ENCODE measurements around the gene NT5C2.
"Not testable (repeated sequence)": the region's sequence is repeated elsewhere in the genome, so short reads cannot be mapped to it uniquely, and the experiment has no call there.

NT5C2 gene

DNA sequence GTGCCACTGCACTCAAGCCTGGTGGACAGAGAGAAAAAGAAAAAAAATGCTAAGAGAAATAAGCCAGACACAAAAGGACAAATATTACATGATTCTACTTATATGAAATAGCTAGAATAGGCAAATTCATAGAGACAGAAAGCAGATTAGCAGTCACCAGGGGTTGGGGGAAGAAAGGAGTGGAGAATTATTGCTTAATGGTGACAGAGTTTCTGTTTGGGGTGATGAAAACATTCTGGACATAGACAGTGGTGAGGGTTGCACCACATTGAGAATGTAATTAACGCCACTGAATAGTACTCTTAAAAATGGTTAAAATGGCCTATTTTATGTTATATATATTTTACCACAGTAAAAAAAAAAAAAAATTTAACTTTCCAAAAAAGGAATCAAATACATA, 6.4 kb upstream of the NT5C2 start:
- no peak for DNase-seq

- no peak for DNase-seq
Observed at GRCh38 chr10:103198648-103199047, 5.6 kb upstream of the NT5C2 start.

- no peak for DNase-seq
Observed at GRCh38 chr10:103197903-103198302, 4.8 kb upstream of the NT5C2 start.

DNA sequence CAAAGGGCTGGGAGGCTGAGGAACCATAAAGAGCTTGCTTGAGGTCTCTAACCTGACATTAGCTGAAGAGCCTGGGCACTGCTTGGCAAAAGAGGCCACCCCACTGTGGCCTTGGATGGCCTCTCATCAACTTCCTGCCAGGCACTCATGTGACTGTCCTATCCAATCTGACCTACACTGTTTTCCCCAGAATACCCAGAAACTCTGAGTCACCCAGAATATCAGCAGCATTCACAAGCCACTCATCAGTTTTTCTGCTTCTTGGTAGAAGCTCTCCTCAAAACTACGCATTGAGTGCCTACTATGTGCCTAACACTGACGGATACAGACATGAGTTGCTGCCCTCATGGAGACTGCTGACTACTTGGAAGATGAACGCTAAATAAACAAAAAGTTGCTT, 4.1 kb upstream of the NT5C2 start:
- DNase-seq, result no peak

GRCh38 chr10:103196516-103196915, 3.4 kb upstream of the NT5C2 start:
- no peak for DNase-seq

GRCh38 chr10:103193820-103194529, 903 bp upstream of the NT5C2 start:
- DNase-seq, result no peak

DNA sequence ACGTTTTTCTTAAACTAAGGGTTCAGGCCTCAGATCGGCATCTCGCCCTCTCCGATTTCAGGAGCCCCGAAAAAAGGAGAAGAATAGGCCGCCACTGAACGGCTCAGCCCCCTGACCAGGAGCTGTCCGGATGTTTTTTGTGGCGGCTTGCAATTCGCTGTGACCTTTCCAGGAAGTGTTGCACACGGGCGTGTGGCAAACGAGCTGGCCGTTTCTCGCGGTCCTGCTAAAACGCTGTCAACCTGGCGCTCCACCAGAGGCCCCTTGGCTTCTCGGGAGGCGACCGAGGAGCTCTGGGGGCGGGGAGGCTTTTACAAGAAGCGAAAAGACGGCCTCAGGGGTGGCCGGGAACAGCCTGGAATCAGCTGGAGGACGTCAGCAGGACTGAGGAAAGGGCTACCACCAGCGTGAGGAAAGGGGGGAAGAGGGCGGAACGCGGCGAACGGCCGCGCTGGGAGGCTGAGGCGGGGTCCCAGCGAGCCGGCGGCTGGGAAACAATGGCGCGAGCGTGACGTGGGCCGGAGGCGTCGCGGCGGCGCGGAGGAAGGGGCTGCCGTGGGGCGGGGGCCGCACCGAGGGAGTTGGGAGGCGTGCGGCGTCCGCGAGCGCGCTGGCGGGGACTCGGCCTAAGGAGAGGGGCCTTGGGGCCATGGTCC, 493 bp downstream of the NT5C2 start:
- peak; percentile 24 for DNase-seq

DNA sequence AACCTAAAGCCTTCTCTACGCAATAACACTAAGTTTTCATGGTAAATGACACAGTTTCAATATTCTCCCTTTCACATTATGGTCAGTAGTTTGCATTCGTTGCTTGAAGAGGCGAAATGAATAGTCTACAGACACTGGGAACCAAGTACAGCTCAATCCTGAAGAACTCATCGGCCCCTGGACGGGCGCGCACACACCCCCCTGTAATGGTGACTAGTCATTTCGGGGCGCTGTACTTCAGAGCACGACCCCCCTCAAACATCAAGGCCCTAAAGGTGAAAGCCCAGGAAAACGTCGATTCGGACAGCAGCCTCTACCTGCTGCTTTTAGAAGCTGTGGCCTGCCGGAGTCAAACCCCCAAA, 1.0 kb downstream of the NT5C2 start:
- DNase-seq, result no peak

GRCh38 chr10:103191198-103191597, 1.9 kb downstream of the NT5C2 start:
- DNase-seq, result not testable (repeated sequence)

DNA sequence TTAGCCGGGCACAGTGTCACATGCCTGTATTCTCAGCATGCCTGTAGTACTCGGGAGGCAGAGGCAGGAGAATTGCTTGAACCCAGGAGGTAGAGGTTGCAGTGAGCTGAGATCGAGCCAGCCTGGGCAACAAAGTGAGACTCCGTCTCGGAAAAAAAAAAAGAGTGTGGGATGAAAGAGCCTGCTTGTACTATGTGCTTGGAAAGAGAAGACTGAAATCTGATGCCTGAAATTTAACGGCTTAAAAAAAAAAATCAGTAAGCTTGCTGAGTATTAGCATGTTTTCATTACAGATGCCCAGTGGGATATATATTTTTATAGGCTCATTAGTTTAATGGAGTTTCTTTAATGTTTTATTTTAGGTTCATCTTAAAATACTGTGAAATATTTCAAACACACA, 4.2 kb downstream of the NT5C2 start:
- DNase-seq, result no peak

- no peak for DNase-seq
Observed at GRCh38 chr10:103186128-103186527, 6.9 kb downstream of the NT5C2 start.

DNA sequence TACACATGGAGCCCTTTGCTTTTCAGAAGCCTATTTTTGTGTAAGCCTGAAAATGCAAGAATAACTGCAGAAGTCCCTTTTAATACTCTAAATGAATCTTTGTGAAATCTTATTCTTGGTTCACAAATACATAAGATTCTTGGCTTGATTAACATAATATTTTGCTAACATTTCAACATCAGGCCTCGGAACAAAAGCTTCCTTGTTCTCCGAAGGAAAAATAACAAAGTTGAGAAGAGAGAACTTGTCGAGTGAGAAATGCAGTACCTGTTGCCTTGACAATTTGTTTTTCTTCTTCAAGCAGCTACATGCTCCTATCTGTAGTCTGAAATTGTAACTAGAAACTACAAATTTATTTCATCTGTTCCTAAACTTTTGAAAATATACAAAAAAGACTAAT, 8.5 kb downstream of the NT5C2 start:
- DNase-seq, result no peak

GRCh38 chr10:103183991-103184451, 9.1 kb downstream of the NT5C2 start:
- not testable (repeated sequence) for DNase-seq

- no peak for DNase-seq
Observed at GRCh38 chr10:103181244-103181643, 11.8 kb downstream of the NT5C2 start.

DNA sequence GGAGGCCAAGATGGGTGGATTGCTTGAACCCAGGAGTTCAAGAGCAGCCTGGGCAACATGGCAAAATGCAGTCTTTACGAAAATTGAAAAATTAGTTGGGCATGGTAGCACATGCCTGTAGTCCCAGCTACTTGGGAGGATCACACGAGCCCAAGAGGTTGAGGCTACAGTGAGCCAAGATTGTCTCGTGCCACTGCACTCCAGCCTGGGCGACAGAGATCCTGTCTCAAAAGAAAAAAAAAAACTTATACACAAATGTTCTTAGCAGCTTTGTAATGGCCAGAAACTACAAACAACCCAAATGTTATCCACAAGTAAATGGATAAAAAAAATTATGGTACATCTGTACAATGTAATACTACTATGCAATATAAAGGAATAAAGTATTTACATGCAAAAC, 12.6 kb downstream of the NT5C2 start:
- DNase-seq, result no peak

DNA sequence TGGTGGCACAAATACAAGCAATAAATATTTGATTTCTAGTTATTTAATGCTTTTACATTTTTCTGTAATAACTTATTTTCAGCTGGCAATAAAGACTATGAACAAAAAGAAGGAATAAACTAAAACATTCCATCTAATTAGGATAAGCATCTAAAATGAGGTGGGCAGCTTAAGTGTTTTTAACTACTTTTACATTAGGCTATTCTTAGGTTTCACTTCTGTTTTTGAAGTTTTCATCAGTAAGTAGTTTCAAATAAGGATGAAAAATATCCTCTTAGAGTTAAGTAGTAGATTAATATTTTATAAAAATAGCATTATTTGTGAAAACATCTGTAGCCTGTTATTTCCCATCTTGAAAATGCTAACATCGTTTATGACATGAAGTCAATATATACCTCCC, 15.9 kb downstream of the NT5C2 start:
- DNase-seq, result no peak

- no peak for DNase-seq
Observed at GRCh38 chr10:103175580-103176285, 17.3 kb downstream of the NT5C2 start.

GRCh38 chr10:103174324-103174723, 18.7 kb downstream of the NT5C2 start:
- DNase-seq, result not testable (repeated sequence)

GRCh38 chr10:103171278-103171677, 21.8 kb downstream of the NT5C2 start:
- no peak for DNase-seq

- DNase-seq, result no peak
Observed at GRCh38 chr10:103168438-103168837, 24.6 kb downstream of the NT5C2 start.

DNA sequence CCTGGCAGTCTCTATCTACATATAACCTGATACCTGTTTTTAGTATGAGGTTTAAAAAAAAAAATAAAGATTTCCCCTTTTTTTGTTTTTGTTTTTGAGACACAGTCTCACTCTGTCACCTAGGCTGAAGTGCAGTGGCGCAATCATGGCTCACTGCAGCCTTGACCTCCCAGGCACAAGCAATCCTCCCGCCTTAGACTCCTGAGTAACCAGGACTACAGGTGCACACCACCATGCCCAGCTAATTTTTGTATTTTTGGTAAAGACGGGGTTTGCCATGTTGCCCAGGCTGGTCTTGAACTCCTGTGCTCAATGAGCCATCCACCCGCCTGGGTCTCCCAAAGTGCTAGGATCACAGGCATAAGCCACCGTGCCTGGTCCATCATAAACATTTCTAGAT, 25.5 kb downstream of the NT5C2 start:
- not testable (repeated sequence) for DNase-seq

- no peak for DNase-seq
Observed at GRCh38 chr10:103166523-103166922, 26.5 kb downstream of the NT5C2 start.

DNA sequence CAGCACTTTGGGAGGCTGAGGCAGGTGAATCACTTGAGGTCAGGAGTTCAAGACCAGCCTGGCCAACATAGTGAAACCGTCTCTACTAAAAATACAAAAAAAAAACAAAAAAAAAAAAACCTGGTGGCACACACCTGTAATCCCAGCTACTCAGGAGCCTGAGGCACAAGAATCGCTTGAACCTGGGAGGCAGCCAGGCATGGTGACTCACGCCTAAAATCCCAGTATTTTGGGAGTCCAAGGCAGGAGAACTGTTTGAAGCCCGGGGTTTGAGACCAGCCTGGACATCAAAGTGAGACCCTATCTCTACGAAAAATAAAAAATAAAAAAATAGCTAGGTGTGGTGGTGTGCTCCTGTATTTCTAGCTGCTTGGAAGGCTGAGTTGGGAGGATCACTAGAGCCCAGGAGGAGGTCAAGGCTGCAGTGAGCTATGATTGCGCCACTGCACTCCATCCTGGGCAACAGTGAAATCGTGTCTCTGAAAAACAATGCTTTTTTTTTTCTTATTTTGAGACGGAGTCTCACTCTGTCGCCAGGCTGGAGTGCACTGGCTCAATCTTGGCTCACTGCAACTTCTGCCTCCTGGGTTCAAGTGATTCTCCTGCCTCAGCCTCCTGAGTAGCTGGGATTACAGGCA, 29.2 kb downstream of the NT5C2 start:
- not testable (repeated sequence) for DNase-seq

DNA sequence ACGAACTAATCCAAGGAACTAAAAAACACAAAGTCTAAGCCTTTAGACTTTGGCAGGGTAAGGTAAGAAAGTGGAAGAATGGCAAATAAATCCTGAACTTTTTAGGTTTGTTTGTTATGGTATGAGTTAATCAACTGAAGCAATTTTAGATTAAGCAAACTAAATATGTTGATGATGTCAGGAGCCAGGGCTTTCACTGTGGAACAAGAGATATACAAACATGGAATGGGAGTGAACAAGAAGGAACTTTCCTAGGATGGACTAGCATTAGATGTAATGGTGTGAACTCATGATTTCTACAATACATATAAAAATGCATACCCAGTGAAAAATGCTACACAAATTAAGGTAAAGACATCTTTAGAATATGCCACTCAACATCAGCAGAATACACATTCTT, 35.8 kb downstream of the NT5C2 start:
- no peak for DNase-seq

Measured in SHP77 treated with DMSO at 0.1 percent for 48 hours (cell line).